Ammon's horn (tissue), 1 donor: Measurements from ENCODE around the gene CSN3.
"Not testable (repeated sequence)": the region's sequence is repeated elsewhere in the genome, so short reads cannot be mapped to it uniquely, and the experiment has no call there.

Experiments used
- DNase-seq: peaks from one replicate; pipeline ENCODE4 v3.0.0-alpha.2; 2016; ENCODE audit warnings: low spot score

CSN3 gene

DNA sequence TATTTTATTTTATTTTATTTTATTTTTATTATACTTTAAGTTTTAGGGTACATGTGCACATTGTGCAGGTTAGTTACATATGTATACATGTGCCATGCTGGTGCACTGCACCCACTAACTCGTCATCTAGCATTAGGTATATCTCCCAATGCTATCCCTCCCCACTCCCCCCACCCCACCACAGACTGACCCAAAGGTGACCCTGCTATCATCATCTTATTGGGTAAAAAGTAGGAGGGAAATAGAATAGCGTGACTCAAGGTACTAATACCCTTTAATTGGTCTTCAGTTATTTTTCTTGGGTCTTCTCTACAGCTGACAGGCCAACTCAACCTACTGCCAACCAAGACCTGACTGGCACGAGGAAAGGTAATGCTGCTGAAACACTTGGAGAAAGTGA is at the start of gene CSN3:
Gene CSN3 (plus strand): TSS at position 301 of the 400 bp plus-strand sequence. CDS start 2,223 bp downstream, outside the sequence.
- not testable (repeated sequence) for DNase-seq

DNA sequence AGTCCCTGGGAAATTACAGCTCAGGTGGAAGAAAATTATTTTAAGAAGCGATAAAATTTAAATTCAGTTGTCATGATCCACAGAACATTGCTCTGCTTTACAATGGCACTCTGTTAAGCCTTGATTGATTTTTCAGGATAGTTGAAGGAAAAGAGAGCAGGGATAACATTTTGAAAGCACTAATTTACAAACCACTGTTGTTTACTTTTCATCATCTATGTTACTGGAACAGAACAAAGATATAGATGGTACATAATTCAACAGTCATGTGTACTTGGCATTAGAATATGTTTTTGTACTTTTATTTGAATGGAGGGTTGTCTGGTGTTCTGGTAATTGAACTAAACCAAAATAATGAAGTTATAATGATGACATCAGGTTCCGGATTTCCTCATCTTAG is 49.5 kb upstream of the CSN3 start:
- no peak for DNase-seq

DNA sequence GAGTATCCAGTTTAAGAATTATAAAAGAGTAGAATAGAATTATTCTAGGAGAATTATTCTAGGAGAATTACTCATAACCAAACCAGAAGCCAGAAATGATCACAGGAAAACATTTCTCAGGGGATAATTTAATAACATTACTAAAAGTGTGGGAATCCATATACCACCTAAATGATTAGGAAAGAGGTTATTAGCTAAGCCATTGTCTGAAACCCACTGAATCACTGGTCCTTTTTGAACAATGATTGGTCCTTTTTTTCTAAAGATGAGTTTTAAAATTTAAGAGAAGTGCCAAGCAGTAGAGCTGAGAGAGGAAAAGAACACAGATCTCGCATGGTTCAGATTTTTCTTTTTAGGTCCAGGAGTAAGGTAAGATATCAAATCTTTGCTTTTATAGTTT is 47.0 kb upstream of the CSN3 start, which contains the start of gene ODAM:
Gene ODAM (plus strand): TSS at position 301 of the 400 bp plus-strand sequence. CDS start 819 bp downstream, outside the sequence.
- no peak for DNase-seq

DNA sequence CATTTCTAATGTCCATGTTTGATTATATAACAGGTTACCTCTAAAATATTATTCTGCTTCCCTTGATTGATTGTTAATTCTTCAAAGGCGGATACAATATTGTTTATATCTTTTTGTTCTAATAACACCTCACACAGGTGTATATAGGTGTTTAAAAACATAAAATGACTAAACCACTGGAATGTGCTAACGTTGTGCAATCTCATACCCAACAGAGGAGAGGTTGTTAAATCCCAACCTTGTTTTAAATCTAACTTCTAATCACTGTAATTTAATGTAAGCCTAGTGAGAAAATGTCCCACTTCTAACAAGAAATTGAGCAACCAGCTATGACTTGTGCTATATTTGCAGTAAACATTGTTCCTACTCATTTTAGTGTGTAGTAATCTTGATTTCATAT is 45.5 kb upstream of the CSN3 start:
- no peak for DNase-seq

GRCh38 chr4:70197842-70198241 is 44.6 kb upstream of the CSN3 start:
- no peak for DNase-seq

- DNase-seq: no peak
These were observed 38.8 kb upstream of the CSN3 start for GRCh38 chr4:70203601-70204000.

- not testable (repeated sequence) for DNase-seq
These were observed 29.6 kb upstream of the CSN3 start for GRCh38 chr4:70212752-70213151.

DNA sequence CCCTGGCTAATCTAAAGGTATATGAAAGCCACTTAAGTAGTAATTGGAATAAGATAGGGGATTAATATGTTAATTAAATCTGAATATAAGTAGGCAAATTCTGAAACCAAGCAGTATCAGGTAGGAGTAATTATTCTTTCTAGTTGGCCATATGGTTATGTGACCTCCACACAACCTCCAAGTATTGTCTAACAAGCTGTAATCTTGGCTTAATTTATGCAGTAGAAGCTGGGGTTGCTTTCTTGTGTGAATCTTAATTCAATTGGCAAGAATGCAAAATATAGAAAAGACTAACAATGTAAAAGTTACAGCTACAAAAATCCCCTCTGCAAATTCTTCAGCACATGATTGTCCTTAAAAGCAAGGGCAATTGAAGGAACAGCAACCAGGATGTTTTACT is 26.3 kb upstream of the CSN3 start:
- not testable (repeated sequence) for DNase-seq

DNA sequence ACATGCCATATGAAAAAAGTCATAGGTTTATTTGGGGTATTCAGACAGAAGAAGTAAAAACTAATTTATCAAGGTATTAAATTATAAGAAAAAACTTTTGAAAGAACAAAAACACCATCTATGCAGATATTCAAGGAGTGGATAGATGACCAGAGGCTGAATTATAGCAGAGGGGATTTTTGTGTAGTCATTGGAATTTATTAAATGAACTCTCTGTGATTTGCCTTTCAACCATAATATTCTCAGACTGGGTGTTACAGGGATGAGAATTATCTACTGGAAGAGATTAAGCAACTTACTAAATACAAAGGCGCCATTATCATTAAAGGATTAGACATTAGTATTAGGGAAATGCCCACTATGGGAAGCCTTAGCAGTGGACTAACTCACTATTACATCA is 25.8 kb upstream of the CSN3 start:
- not testable (repeated sequence) for DNase-seq

DNA sequence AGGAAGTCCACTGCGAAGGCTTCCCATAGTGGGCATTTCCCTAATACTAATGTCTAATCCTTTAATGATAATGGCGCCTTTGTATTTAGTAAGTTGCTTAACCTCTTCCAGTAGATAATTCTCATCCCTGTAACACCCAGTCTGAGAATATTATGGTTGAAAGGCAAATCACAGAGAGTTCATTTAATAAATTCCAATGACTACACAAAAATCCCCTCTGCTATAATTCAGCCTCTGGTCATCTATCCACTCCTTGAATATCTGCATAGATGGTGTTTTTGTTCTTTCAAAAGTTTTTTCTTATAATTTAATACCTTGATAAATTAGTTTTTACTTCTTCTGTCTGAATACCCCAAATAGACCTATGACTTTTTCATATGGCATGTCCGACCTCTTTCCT is 21.0 kb upstream of the CSN3 start:
- not testable (repeated sequence) for DNase-seq

- DNase-seq: not testable (repeated sequence)
These were observed 20.6 kb upstream of the CSN3 start for GRCh38 chr4:70221818-70222217.

- no peak for DNase-seq
These were observed 16.6 kb upstream of the CSN3 start, which contains the start of gene FDCSP for GRCh38 chr4:70225824-70226223. Gene FDCSP (plus strand): TSS chr4:70226124. CDS start chr4:70231195, 5,071 bp downstream.

DNA sequence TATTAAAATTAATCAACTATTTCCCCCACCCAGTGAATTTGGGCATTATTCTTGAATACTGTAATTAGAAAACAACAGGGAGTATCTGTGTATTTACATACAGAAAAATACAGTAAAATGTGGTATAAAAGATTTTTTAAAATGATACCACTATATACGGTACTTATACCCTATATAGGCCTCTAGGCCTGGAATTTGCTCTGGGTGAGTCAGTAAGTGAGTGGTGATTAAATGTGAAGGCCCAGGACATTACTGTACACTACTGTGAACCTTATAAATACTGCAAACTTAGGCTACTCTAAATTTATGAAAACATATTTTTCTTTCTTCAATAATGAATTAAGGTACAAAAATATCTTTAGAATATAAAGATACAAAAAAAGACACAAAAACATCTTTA is 6.3 kb upstream of the CSN3 start:
- no peak for DNase-seq

DNA sequence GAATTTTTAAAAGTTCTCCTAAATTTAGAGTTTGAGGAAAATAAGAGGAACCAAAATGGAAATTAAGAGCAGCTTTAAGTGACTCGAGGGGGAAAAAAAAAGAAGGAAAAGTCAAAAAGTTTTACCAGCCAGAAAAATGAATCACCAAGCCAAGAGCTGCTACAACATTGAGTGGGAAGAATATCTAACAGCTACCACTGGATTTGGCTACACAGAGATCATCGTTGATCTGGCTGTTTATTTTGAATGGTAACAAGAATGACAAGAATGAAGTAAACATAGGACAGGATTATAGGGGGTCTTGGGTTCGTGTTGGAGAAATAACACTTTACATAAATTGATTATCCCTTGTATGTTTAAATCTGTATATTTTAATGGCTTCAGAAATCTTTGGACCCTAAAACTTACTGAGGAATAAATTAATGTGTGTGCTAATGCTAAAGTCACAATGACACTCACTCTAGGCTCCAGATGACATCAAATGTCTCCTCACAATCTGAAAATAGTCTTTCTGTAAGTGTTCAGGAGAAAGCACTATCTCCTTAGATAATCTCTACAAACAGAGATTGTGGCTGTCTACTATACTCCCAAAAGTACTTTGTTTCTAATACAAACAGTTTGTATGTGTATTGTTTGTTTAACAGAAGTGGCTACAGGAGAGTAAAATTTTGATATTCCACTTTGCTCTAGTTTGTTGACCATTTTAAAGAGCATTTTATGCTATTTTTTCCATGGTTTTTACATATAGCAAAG is 3.1 kb upstream of the CSN3 start:
- no peak for DNase-seq

- no peak for DNase-seq
These were observed 2.4 kb upstream of the CSN3 start for GRCh38 chr4:70239884-70240591.

DNA sequence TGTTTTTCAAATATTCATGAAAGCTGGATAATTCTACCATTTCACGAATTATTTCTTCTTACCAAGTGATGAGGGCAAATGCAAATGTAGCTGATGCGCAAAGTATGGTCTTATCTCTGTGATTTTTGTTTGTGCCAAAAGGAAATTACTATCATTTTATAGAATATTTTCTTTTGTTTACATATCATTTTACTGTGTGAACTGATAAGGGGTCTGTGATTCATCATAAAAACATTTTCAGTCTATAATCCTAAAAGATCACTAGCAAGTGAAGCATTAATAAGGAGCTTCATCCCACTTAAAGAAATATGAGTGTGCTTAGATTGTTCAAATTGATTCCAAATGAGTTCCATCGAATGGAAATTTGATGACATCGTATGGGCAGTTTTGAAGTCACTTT is 694 bp downstream of the CSN3 start:
- no peak for DNase-seq

DNA sequence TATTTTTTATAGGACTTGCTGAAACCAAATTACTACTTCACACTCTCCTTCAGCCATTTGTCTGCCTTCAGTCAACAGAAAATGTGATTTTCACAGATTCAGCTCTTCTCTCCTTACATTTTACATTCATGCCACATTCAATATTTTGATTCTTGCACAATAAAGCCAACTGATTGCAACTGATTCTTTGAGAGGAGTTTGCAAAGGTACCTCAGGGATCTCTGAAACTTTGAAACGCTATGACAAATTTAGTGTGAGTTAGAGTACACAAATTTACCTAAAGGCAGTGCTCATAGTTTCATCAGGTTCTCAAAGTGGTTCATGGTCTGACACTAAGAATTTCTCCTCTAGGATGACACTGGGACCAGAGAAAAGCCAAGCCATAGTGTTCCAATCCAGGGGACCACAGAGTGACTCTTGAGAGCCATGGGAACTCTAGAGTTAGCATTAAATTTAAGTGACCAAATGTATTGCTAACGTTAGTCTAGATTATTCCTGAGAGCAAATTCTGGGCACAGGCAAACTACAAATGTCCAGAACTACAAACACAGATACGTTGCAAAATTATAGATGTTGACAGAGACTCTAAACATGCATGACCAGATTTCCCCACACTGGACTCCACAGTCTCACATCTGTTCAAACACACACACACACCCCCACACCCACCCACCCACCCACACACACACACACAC is 9.0 kb downstream of the CSN3 start:
- no peak for DNase-seq

DNA sequence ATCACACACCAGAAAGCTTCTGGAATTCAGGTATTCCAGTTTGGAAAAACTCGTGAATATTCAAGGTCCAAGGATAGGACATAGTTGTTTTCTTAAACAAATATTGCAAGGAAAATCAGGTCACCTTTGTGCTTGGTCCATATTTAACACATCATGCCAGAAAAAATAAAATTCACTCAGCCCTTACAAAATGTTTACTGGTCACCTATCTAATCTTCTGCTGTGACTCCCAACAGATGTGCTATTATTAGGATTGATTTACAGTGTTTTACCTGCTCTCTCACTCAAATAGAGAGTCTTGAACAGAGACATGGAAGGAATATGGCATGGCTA is 9.5 kb downstream of the CSN3 start:
- DNase-seq: no peak

DNA sequence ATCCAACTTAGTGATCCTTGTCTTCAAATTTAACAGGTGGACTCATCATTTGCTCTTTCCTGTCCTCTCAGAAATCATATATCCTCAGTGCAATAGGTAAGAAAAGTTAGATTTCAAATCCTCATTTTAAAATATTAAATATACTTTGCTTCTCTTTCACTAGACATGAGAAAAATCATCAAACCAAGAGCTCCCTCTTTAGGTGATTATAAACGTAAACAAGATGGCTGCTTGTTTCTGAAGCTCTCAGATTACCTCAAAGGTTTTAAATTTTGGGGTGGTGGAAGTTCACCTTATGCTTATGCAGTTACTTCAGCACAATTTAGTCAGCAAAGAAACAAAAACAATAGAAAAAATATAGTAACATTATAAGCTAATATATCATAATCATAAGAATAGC is 27.3 kb downstream of the CSN3 start:
- DNase-seq: no peak

GRCh38 chr4:70277121-70277520 is 34.7 kb downstream of the CSN3 start:
- peak; percentile 5 for DNase-seq

DNA sequence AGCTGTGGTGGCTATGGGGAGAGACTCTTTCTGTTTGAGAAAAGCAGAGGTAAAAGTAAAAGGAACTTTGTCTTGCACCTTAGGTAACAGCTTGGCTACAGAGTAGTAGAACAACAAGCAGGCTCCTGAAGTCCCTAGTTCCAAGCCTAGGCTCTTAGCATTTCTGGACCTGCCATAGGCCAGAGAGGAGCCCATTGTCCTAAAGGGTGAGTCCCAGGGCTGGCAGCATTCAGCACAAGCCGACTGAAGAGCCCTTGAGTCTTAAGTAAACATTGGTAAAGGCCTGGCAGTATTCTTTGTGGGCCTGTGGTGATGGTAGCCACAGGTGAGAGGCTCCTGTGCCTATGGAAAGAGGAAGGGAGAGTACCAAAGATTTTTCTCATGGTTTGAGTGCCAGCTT is 38.2 kb downstream of the CSN3 start:
- no peak for DNase-seq

DNA sequence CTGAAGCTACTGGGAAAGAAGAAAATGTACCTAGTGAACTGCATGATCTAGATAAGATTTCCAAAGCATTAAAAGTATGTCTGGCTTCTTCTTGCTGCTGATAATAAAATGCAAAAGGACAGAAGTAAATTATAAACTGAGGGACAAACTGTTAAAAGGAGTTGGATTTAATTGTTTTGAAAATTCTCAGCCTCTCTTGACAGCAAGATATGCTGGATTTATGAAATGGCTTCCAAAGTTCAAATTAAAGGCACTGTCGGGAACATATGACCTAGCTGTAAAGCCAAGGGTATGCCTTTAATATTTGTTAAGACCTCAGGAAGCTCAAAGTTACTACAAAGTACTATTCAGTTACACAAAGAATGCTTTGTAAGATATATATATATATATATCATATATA is 46.3 kb downstream of the CSN3 start:
- DNase-seq: no peak

DNA sequence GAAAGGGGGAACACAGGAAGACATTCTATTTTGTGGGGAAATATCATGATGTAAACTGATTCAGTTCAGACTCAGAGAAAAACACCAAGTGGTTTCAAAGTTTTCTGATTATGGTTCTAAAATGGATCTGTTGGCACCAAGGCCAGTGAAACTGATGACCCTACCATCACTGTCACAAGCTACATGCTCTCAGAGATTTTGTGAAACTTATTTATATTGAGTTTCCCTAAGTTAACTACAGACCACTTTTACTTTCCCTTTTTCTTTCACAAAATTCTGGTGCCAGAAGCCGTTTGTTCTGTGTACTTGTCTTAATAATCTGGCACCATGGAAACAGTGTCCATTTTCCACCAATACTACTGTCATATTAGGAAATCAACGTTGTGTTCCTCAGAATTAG is 48.9 kb downstream of the CSN3 start:
- DNase-seq: no peak
